Measurements from ENCODE around the gene SLC32A1.
A peak's percentile ranks its signal among the peaks of the same experiment; 100 is the strongest.

Gene SLC32A1

GRCh38 chr20:38723848-38724625 lies at the start of gene SLC32A1:
Gene SLC32A1, plus strand, starts transcription at chr20:38724486. Its CDS starts 239 bp downstream, at chr20:38724725.
- no peak for DNase-seq (ENCODE audit: low read depth in 2 of 2)

GRCh38 chr20:38674765-38675133 lies 49.5 kb upstream of the SLC32A1 start:
- no peak for DNase-seq (ENCODE audit: low read depth in 2 of 2)

GRCh38 chr20:38676576-38676975 lies 47.7 kb upstream of the SLC32A1 start:
- DNase-seq (ENCODE audit: low read depth in 2 of 2): no peak

GRCh38 chr20:38680500-38681306 lies 43.6 kb upstream of the SLC32A1 start:
- no peak for DNase-seq (ENCODE audit: low read depth in 2 of 2)

GRCh38 chr20:38685271-38685670 lies 39.0 kb upstream of the SLC32A1 start:
- no peak for DNase-seq (ENCODE audit: low read depth in 2 of 2)

- DNase-seq (ENCODE audit: low read depth in 2 of 2): peak in 1 of 2 donors; percentile 9
Measured at GRCh38 chr20:38685853-38686473, 38.3 kb upstream of the SLC32A1 start.

- no peak for DNase-seq (ENCODE audit: low read depth in 2 of 2)
Measured at GRCh38 chr20:38692436-38693411, 31.6 kb upstream of the SLC32A1 start.

GRCh38 chr20:38697306-38697705 lies 27.0 kb upstream of the SLC32A1 start:
- no peak for DNase-seq (ENCODE audit: low read depth in 2 of 2)

GRCh38 chr20:38698541-38698940 lies 25.7 kb upstream of the SLC32A1 start:
- DNase-seq (ENCODE audit: low read depth in 2 of 2): no peak

- no peak for DNase-seq (ENCODE audit: low read depth in 2 of 2)
Measured at GRCh38 chr20:38700141-38700540, 24.1 kb upstream of the SLC32A1 start.

GRCh38 chr20:38700926-38701325 lies 23.4 kb upstream of the SLC32A1 start:
- DNase-seq (ENCODE audit: low read depth in 2 of 2): no peak

GRCh38 chr20:38703526-38703925 lies 20.8 kb upstream of the SLC32A1 start:
- no peak for DNase-seq (ENCODE audit: low read depth in 2 of 2)

GRCh38 chr20:38704136-38704535 lies 20.1 kb upstream of the SLC32A1 start:
- no peak for DNase-seq (ENCODE audit: low read depth in 2 of 2)

- no peak for DNase-seq (ENCODE audit: low read depth in 2 of 2)
Measured at GRCh38 chr20:38706509-38706908, 17.8 kb upstream of the SLC32A1 start.

GRCh38 chr20:38714308-38714707 lies 10.0 kb upstream of the SLC32A1 start:
- DNase-seq (ENCODE audit: low read depth in 2 of 2): no peak

GRCh38 chr20:38715646-38716045 lies 8.6 kb upstream of the SLC32A1 start:
- no peak for DNase-seq (ENCODE audit: low read depth in 2 of 2)

GRCh38 chr20:38722683-38723016 lies 1.6 kb upstream of the SLC32A1 start:
- no peak for DNase-seq (ENCODE audit: low read depth in 2 of 2)

GRCh38 chr20:38723017-38723847 lies 1.1 kb upstream of the SLC32A1 start:
- no peak for DNase-seq (ENCODE audit: low read depth in 2 of 2)

- DNase-seq (ENCODE audit: low read depth in 2 of 2): no peak
Measured at GRCh38 chr20:38724626-38725147, 401 bp downstream of the SLC32A1 start.

- DNase-seq (ENCODE audit: low read depth in 2 of 2): no peak
Measured at GRCh38 chr20:38725148-38725901, 1.0 kb downstream of the SLC32A1 start.

Measured in stimulated activated CD8-positive, alpha-beta memory T cell treated with anti-CD3 and anti-CD28 coated beads, Interleukin-7, amount 100 ng/mL, for 4 hours (primary cell).